ENCODE measurements around the gene BCAR3.
"Not testable (repeated sequence)": the region's sequence is repeated elsewhere in the genome, so short reads cannot be mapped to it uniquely, and the experiment has no call there.

BCAR3 gene

GRCh38 chr1:93577536-93578432 is 103.9 kb downstream of the BCAR3 start:
- no peak for DNase-seq (ENCODE audit: low read depth in 2 of 2)

- no peak for DNase-seq (ENCODE audit: low read depth in 2 of 2)
Measured at GRCh38 chr1:93576746-93577145, 104.9 kb downstream of the BCAR3 start.

GRCh38 chr1:93576346-93576745 is 105.3 kb downstream of the BCAR3 start:
- DNase-seq (ENCODE audit: low read depth in 2 of 2): no peak

GRCh38 chr1:93575621-93576284 is 105.9 kb downstream of the BCAR3 start:
- DNase-seq (ENCODE audit: low read depth in 2 of 2): no peak

- DNase-seq (ENCODE audit: low read depth in 2 of 2): no peak
Measured at GRCh38 chr1:93574991-93575390, 106.6 kb downstream of the BCAR3 start.

GRCh38 chr1:93574511-93574910 is 107.1 kb downstream of the BCAR3 start:
- DNase-seq (ENCODE audit: low read depth in 2 of 2): no peak

- DNase-seq (ENCODE audit: low read depth in 2 of 2): no peak
Measured at GRCh38 chr1:93573940-93574469, 107.6 kb downstream of the BCAR3 start.

- DNase-seq (ENCODE audit: low read depth in 2 of 2): no peak
Measured at GRCh38 chr1:93571623-93572310, 109.9 kb downstream of the BCAR3 start.

GRCh38 chr1:93569489-93569888 is 112.1 kb downstream of the BCAR3 start:
- DNase-seq (ENCODE audit: low read depth in 2 of 2): no peak

- DNase-seq (ENCODE audit: low read depth in 2 of 2): no peak
Measured at GRCh38 chr1:93567255-93567918, 114.2 kb downstream of the BCAR3 start.

GRCh38 chr1:93566227-93566626 is 115.4 kb downstream of the BCAR3 start:
- no peak for DNase-seq (ENCODE audit: low read depth in 2 of 2)

GRCh38 chr1:93565496-93566206 is 116.0 kb downstream of the BCAR3 start:
- no peak for DNase-seq (ENCODE audit: low read depth in 2 of 2)

- DNase-seq (ENCODE audit: low read depth in 2 of 2): no peak
Measured at GRCh38 chr1:93559695-93560094, 121.9 kb downstream of the BCAR3 start.

GRCh38 chr1:93559045-93559444 is 122.6 kb downstream of the BCAR3 start:
- DNase-seq (ENCODE audit: low read depth in 2 of 2): no peak

- no peak for DNase-seq (ENCODE audit: low read depth in 2 of 2)
Measured at GRCh38 chr1:93556291-93556690, 125.3 kb downstream of the BCAR3 start.

GRCh38 chr1:93554883-93555872 is 126.5 kb downstream of the BCAR3 start:
- no peak for DNase-seq (ENCODE audit: low read depth in 2 of 2)

- not testable (repeated sequence) for DNase-seq (ENCODE audit: low read depth in 2 of 2)
Measured at GRCh38 chr1:93553886-93554490, 127.6 kb downstream of the BCAR3 start.

GRCh38 chr1:93552741-93553455 is 128.7 kb downstream of the BCAR3 start:
- no peak for DNase-seq (ENCODE audit: low read depth in 2 of 2)

GRCh38 chr1:93549811-93550210 is 131.8 kb downstream of the BCAR3 start:
- DNase-seq (ENCODE audit: low read depth in 2 of 2): no peak

Measured in stimulated activated CD8-positive, alpha-beta memory T cell treated with anti-CD3 and anti-CD28 coated beads, Interleukin-7, amount 100 ng/mL, for 4 hours (primary cell).